ENCODE measurements around the gene POPDC2. TPM values are rescaled to one million over a fixed set of nuclear protein-coding genes. Genes with fewer than 3 reads are reported as not detected.

POPDC2 gene
- total RNA-seq, 2 donors from 2014 or later: 13.3 to 35.2 TPM

DNA sequence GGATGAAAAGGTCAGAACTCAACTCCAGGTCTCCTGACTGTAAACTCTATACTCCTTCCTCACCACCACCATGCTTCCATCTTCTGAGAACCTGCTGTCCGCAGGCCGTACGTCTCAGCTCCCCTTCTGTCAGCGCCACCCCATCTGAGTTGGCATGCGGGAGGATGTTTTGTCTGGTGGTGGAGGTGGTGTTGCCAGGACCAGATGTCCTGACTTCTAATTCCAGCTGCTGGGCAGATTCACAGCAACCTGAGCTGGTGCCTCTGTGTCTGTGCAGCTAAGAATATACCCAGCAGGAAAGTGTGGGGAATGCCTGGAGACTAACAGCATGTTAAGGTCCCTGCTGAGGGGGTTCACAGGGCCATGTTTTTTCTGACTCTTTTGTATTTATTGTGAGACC lies 39.5 kb downstream of the POPDC2 start:
- Histone ChIP-seq H3K27me3 (replicated peaks; ENCODE audit: insufficient read depth) (no peaks in the 10 kb centered on the region), H3K36me3 (no peaks in the 10 kb centered on the region), H3K27ac (no peak overlapping the region), H3K4me3 (no peak overlapping the region), H3K9me3 (no peaks in the 10 kb centered on the region), H3K4me1 (ENCODE audit: control insufficient read depth in 1 of 2, low read depth in 2 of 2) (no peaks in the 10 kb centered on the region)
- no peak for DNase-seq (ENCODE audit: low spot score)
- ATAC-seq (ENCODE audit: insufficient number of reproducible peaks, low FRiP score, low read depth): no peak
- TF ChIP-seq, protein P1, sequence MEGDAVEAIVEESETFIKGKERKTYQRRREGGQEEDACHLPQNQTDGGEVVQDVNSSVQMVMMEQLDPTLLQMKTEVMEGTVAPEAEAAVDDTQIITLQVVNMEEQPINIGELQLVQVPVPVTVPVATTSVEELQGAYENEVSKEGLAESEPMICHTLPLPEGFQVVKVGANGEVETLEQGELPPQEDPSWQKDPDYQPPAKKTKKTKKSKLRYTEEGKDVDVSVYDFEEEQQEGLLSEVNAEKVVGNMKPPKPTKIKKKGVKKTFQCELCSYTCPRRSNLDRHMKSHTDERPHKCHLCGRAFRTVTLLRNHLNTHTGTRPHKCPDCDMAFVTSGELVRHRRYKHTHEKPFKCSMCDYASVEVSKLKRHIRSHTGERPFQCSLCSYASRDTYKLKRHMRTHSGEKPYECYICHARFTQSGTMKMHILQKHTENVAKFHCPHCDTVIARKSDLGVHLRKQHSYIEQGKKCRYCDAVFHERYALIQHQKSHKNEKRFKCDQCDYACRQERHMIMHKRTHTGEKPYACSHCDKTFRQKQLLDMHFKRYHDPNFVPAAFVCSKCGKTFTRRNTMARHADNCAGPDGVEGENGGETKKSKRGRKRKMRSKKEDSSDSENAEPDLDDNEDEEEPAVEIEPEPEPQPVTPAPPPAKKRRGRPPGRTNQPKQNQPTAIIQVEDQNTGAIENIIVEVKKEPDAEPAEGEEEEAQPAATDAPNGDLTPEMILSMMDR (IDR thresholded peaks at IDR 0.05): no peak

DNA sequence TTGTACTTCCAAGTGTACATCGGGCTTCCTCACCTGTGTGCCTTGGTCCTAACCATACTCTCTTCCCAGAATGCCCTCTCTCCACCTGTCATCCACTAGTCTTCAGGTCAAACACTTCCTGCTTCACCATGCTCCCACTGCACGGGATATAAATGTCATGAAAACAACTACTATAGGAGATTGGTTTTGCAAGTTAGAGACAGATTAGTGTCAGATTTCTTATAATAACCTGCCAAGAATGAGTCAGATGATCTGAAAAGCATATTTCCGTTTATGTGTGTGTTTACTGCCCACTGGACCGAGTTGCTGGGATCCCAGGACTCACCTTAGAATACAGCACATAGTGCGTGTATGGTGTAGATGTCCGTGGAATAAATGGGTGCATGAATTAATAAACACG lies 41.3 kb downstream of the POPDC2 start:
- ATAC-seq (ENCODE audit: insufficient number of reproducible peaks, low FRiP score, low read depth) (no peak), DNase-seq (ENCODE audit: low spot score) (no peak)
- no peak overlapping the region for H3K4me3 ChIP-seq
- no peaks in the 10 kb centered on the region for H3K9me3 ChIP-seq
- no peaks in the 10 kb centered on the region for H3K27me3 ChIP-seq (replicated peaks; ENCODE audit: insufficient read depth)
- H3K4me1 ChIP-seq (ENCODE audit: control insufficient read depth in 1 of 2, low read depth in 2 of 2): no peaks in the 10 kb centered on the region
- H3K36me3 ChIP-seq: no peaks in the 10 kb centered on the region
- no peak overlapping the region for H3K27ac ChIP-seq
- TF ChIP-seq, protein P1 (IDR thresholded peaks at IDR 0.05): no peak

DNA sequence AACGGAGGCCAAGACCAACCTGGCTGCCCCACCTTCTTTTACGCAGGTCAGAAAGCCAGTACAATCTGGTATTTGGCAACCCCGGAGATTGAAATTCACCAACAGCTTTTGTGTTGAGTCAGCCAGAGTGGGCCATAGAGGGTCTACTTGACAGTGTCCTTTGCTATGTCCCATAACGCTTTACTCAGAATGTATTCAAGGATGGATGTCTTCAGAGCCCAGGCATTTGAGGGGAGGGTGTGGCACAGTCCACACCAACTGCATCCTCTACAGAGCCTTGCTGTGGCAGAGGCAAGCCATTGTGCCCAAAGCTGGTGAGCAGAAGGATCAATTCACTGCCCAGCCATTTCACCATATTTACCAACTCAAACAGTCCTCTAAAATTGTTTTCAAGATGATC lies 44.3 kb downstream of the POPDC2 start:
- Histone ChIP-seq H3K9me3 (no peaks in the 10 kb centered on the region), H3K27ac (no peak overlapping the region), H3K4me1 (ENCODE audit: control insufficient read depth in 1 of 2, low read depth in 2 of 2) (no peaks in the 10 kb centered on the region), H3K27me3 (replicated peaks; ENCODE audit: insufficient read depth) (no peaks in the 10 kb centered on the region), H3K36me3 (no peaks in the 10 kb centered on the region), H3K4me3 (no peak overlapping the region)
- ATAC-seq (ENCODE audit: insufficient number of reproducible peaks, low FRiP score, low read depth) (no peak), DNase-seq (ENCODE audit: low spot score) (no peak)
- TF ChIP-seq, protein P1 (IDR thresholded peaks at IDR 0.05): no peak

DNA sequence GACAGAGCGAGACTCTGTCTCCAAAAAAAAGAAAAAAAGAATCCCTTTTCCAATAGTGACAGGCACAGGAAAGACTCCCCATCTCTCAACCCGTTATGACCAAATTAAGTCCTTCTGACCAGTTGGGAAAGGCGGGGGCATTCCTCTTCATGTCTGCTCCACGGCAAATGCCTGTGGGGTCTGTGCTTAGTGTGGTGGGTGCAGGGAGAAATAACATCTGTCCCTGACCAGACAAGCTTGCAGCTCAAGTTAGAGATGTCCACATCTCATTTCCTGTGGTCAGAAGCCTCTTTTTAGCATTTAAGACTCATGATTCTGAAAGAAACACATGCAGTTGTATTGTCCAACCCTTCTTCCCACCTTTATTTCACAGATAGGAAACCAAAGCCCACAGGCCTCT lies 46.5 kb downstream of the POPDC2 start:
- Histone ChIP-seq H3K27me3 (replicated peaks; ENCODE audit: insufficient read depth) (no peaks in the 10 kb centered on the region), H3K4me1 (ENCODE audit: control insufficient read depth in 1 of 2, low read depth in 2 of 2) (no peaks in the 10 kb centered on the region), H3K27ac (no peak overlapping the region), H3K4me3 (no peak overlapping the region), H3K9me3 (no peaks in the 10 kb centered on the region), H3K36me3 (no peaks in the 10 kb centered on the region)
- no peak for DNase-seq (ENCODE audit: low spot score)
- TF ChIP-seq, protein P1 (IDR thresholded peaks at IDR 0.05): no peak
- no peak for ATAC-seq (ENCODE audit: insufficient number of reproducible peaks, low FRiP score, low read depth)

DNA sequence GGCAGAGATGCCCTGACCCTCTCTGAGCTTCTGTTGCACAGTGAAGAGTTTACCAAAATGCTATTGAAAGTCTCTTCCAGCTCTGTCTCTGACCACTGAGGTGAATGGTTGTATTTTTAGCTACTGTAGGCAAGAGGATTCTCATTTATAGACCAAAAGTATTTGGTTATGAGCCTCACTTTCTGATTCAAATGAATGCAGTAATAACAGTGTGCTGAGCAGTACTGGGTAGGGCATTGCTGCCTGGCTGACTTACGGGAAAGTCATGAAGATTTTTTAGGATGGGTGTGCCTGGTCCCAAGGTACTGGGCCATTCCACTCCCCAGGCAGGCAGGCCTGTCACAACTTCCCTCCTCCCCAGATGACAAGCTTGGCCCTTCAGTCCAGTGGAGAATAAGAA lies 47.2 kb downstream of the POPDC2 start:
- no peak overlapping the region for H3K4me3 ChIP-seq
- TF ChIP-seq, protein P1 (IDR thresholded peaks at IDR 0.05): no peak

More for the DNA sequence above, 47.2 kb downstream of the POPDC2 start:
- Histone ChIP-seq H3K9me3 (no peaks in the 10 kb centered on the region), H3K36me3 (no peaks in the 10 kb centered on the region), H3K27ac (no peak overlapping the region), H3K27me3 (replicated peaks; ENCODE audit: insufficient read depth) (no peaks in the 10 kb centered on the region), H3K4me1 (ENCODE audit: control insufficient read depth in 1 of 2, low read depth in 2 of 2) (no peaks in the 10 kb centered on the region)
- ATAC-seq (ENCODE audit: insufficient number of reproducible peaks, low FRiP score, low read depth) (no peak), DNase-seq (ENCODE audit: low spot score) (no peak)

Measured in thoracic aorta (tissue), 2 donors.